HG03354 (cell line): ENCODE results near the gene BCAS3.

Source experiments
- ATAC-seq: cut with Tn5 transposase; IDR thresholded peaks from one replicate; pipeline ENCODE4 v1.9.1; 2021; ENCODE audit warnings: mild to moderate bottlenecking; ENCODE audit not compliant: unreplicated experiment, poor library complexity, severe bottlenecking

The BCAS3 gene

DNA sequence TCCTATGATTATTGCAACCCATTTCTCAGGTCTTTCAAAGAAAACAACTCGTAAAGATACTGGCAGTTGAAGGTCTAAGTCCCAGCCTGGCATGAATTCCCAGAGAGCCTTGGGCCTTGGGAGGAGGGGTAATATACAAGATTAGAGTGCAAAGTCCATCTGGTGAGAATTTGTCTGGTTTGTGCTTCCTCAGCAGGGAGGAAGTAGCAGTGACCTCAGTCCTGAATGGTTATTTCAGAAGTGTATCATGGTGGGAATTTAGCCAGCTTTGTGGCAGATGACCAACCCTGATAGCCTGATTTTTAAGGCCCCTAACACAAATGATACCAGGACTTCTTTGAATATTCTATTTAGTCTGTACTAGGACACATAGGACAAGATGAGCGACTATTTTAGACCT is 570.7 kb downstream of the BCAS3 start:
- ATAC-seq = no peak

DNA sequence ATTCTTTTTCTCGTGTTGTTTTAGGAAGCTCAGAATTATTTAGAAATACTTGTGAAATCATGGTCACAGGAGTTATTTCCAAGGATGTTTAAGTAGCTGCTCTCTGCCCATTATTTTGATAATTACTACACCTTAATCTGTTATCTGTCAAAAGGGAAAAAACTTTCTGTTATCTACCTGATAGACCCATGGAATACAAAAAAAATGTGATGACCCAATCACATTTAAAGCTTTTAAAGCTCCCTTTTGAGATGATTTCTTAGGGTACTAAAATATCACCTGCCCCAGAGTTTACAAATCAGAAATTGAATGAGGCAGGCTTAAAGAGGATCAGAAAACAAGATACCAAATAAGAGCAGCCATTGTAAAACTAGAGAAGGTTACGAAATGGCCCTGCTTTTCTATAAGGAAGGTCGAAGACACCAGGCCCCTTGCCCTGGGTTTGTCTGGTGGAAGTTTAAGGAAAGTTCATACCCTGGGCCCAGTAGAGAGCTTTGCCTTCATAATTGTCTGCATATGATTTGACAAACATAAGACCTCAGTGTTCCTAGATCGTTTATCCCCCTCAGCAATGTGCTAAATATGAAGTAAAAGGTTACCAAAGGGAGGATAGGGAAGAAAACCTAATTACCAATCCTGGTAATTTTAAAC is 572.1 kb downstream of the BCAS3 start:
- ATAC-seq = no peak

DNA sequence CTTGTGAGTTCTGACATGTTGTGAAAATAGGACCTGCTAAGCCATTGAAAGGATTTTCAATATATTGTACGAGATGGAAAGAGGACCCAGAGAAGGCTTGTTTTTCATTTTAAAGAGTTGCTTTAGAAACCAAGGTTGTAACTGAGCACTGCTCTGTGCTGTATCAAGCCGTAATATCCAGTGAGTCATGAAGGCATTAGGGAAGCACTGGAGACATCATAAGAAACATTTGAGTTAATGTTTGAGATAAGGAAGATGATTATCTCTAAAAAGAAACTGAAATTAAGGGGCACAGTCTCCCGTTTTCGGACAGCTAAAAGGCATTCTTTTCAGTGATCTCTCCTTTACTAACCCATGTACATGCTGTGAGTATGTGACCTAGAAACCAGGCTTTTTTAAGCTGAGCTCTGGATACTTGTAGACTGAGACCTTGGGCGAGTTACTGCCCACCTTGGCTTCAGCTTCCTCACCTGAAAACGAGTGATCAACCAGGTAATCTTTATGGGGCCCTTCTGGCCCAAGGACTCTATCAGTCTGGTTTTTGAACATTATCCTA is 572.8 kb downstream of the BCAS3 start:
- ATAC-seq = no peak

DNA sequence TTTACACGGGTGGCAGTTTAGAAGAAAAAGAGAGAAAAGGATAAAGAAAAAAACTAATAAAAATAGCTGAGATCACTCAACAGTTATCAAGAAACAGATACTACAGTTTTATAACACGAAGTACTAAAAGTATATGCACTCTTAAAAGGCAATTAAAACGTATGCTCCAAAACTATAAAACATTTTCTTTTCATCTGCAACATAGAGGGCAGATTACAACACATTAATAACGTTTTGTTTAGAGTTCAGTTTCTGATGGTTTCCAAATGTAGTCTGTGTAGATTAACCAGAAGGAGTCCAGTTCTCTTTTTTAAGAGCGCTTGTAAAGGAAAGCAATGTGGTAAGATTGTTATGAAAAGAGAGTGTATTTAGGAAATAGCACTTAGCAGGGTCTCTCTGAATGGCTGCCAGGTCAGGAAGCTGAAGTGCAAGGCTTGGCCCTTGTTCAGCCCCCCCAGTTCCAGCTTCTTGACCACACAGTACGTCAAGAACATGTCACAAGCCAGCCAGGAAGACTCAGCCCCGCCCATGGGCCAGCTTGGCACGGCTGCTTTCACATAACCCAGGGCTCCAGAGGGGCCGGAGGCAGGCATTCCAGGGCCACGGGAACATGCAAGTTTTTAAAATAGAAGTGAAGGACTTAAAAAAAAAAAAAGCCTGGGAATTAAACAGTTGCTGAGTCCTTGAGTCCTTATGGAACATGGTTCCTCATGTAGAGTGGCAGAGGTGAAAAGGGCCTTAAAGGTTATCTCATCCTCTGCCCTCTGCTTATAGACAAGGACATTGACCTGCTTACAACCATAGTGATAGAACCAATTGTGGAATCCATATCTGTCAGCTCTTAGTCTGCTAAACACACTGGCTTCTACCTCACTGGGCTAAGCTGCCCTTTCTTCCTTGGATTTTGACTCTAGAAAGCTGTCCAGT is 574.6 kb downstream of the BCAS3 start:
- ATAC-seq = no peak

DNA sequence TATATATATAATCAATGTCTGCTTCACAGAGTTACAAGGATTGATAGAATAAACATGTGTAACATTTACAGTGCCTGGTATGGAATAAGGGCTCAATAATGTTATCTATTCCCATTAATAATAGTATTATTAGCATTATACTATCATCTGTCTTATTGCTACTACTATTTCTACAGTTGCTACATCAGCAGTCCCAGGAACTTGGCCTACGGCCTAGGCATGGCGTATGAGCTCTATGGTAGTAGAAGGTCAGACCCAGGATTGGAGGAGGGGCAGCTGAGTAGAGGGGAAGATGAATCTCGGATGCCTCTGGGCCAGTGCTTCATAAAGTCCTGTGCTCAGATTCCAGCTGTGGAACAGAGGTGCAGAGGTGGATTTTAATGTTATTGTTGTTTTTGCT is 575.7 kb downstream of the BCAS3 start:
- ATAC-seq = no peak

DNA sequence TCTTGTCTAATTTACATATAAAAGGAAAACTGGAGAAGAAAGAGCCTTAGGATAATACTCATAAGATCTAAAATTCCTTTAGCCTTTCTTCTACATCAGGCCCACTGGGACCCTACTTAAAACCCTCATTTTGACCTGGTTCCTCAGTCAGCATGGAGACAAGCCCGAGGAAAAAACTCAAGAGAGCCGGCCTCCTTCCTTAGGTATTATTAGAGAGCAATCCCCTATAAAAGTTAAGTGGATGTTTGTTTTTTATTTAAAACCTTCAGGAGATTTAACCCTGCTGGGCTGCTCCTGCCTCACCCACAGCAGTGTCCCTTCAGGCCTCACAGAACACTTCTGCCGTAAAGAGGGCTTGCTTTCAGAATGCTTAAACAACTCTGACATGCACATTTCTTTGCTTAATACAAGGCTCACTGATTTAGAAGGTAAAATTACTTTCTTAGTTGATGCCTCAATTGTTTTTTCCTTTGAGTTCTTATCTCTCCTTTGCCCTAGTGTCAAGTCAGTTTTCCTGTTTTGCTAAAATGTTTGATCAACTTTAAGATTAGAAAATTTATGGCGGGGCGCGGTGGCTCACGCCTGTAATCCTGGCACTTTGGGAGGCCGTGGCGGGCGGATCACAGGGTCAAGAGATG is 576.4 kb downstream of the BCAS3 start:
- no peak for ATAC-seq

DNA sequence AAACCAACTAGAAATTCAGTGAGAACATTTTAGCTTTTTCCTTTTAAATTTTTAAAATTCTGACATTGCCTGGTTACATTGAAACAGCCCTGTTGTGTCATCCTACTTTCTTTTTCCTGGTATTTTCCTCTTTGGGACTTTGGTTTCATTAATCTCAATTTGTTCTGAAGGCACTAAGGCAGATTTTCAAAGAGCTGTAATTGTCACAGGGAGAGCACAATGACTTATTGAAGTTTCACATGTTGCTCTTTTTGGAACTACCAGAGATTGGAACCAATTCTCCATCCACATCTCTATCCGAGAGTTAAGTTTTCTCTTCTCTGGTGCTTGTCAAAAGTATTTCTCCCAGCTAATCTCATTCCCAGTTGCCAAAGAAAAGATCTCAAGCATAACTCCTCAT is 577.3 kb downstream of the BCAS3 start:
- ATAC-seq = no peak

DNA sequence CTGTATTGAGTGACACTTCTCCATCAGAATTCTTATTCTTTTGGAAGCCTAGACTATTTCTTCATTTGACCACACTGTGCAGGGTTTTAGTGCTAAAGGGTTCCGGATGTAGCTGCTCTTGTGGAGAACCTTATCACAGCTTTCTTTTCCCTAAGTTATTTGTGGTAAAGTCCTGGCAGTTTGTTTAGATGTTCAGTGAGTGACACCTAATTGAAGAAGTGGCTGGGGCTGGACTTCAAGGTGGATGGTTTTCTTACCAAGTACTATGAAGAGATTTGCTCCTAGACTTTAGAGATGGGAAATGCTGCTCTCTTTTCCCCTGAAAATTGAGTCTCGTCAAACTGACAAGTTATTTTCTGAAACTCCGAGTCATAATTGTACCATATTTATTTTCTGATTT is 578.0 kb downstream of the BCAS3 start:
- no peak for ATAC-seq

DNA sequence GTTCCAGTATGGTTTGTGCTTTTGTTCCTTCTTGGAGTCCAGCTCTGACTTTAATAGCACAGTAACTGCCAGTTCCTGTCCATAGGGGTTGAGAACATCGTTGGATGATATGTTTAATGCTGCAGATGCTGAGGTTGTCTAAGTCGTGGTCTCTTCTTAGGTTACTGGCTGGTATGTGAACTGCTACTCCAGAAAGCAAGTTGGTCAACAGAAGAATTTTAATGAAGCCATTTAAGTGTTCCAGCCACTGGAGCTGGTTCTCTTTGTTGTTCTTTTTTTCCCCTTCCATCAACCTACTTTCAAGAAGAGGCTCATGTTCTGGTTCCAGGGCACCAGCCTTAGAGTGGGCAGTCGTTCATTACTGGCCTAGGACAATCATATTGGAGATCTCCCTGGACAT is 581.7 kb downstream of the BCAS3 start:
- no peak for ATAC-seq

DNA sequence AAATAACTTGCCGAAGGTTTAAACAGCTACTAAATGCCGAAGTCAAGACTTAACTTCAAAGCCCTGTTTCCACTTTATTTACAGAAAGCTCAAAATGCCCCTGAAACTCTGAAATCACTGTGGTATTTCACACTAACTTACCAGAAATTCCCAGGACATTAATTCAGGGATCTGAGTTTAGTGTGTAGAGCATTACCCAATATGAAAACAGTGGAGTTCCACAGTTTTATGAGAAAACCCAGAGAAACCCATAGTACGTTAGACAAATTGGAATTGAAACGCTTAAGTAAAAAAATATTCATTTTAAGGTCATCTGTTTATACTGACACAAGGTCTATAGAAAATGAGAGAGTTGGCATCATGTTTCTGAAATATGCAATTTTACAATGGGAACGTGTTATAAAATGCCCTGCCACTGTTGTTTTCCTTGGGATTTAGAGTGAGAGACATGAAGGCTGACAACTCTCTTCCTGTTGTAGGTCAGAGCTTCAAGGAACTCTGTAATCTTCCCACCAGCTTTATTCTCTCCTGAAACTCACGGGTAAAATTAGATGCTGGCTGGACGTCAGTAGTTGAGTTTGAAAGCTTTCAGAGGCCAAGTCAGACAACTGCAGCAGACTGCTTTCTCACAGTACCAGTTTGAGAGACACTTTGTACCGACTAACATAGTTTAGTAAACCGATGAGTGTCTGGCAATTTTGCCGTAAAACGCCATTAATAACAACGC is 582.6 kb downstream of the BCAS3 start:
- no peak for ATAC-seq

DNA sequence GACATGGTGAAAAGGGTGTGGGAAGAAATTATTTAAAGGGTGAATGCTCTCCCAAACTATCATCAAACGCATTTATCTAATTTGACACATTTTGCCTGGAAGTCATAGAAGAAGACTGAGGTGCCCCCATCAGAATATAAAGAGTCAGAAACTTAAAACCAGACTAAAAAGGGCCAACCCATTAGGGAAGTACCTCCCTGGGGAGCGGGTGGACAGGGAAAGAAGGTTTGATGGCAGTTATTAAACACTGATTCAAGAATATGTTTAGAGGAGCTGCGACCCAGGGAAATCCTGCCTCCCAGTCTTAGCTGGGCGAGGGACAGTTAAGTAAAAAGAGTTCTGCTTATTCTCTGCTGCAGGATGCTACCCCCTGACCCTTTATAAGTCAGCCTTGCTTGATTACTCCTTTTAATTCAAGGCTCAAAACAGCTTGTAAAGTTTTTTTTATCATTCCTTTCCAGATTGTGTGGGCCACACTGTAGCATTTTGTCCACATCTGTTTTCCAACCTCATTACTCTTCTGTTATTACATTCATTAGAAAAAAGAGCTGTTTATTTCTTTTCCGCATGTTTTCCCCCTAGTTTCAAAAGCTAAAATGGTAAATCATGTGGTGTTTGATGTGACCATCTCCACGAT is 583.5 kb downstream of the BCAS3 start:
- ATAC-seq = no peak

DNA sequence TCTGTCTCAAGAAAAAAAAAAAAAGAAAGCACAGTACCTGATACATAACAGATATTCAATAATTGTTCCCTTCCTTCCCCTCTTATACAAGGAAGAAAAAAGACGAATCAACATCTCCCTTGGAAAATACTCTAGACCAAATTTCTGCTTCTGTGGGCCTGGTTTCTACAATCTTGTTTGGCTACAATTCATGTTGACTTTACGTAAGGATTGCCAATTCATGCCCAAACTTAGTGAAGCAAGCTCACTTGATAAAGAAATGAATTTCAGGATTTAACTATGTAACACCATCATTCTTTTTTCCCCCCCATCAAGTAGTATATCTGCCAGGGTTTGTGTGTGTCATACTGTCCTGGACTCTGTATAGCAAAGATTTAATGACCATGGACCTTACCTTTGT is 587.7 kb downstream of the BCAS3 start:
- ATAC-seq = no peak

DNA sequence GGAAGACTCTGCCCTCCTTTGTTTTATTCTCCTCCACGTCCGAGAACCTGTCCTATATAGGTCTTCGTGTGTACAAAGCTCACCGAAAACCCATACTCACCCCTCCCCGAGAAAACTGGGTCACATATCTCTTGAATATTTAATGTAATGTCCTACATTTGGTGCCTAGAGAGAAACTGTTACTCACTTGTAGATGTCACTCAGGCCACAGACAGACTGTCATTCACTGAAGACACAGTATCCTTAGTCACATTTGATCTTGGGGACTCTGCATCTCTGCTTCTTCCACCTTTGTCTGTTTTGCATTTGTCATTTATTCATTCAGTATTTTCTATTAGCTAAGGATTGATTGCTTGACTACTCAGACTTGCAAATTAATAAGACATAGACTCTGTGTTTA is 590.2 kb downstream of the BCAS3 start:
- ATAC-seq = no peak

DNA sequence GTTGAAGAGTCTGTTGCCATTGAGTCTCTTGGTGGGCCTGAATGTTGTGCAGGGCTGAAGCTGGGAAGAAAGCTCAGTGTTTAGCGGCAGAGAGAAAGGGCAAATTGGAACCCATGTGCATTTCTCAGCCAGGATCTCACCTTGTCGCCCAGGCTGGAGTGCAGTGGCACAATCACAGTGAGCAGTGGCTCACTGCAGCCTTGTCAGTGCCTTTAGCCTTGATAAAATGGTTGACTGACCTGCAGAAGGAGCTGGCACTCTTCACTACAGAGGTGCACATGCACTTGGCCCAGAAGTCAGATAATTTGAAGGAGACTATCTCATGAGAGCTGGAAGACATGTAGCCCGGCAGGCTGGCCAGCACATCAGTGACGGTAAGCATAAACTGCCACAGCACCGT is 597.7 kb downstream of the BCAS3 start:
- ATAC-seq = no peak

DNA sequence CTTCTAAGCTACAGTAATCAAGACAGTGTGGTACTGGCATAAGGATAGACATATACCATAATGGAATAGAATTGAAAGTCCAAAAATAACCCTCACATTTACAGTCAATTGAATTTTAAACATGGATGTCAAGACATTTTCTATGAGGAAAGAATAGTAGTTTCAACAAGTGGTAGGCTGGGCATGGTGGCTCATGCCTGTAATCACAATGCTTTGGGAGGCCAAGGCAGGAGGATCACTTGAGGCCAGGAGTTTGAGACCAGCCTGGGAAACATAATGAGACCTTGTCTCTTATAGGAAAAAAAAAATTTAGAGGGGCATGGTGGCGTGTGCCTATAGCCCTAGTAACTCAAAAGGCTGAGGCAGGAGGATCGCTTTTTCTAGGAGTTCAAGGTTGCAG is 599.2 kb downstream of the BCAS3 start:
- no peak for ATAC-seq

DNA sequence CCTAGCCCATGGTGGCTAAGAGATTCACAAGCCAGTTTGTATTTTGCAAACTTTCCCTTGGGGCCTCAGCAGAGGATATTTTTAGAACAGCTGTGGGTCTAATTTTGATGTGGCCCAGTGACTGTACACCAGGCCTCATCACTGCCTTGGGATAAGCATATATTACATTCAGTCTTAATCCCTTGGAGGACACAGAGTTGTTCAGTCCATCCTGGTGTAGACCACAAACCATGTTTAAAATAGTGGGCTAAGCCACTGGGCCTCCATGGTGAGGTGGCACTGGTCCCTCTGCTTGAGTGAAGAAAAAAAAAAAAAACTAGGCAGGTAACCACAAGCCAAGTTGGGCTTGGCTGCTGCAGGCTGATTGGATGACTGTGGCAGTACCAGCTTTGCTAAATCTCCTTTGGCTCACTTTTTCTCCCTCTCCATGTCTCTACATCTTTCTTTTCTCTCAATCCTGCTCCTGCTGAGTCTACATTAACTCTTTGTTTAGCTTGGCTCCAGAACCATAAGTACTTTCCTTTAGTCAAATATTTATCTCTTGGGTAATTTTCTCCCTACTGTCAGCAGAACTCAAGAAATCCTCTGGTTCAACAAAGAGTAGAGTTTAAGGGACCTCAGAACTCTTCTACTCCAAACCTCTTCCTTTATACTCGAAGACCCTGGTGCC is 602.0 kb downstream of the BCAS3 start:
- ATAC-seq = no peak

DNA sequence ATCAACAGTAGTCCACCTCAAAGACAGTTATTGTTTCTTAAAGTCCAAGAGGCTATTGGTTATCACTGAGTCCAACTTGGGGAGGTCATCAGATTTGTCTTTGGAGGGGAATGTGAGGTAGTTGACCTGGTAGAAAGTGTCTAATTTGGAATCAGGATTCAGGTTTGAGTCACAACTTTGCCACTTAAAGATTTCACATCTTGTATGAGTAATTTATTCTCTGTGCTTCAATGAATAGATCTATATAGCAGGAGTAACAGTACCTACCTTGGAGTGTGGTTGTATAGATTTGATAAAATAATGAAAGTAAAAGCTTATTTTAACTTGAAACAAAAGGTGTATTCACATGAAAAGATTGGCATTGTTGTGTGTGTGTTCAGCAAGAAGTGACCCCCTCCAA is 602.7 kb downstream of the BCAS3 start:
- ATAC-seq = no peak

DNA sequence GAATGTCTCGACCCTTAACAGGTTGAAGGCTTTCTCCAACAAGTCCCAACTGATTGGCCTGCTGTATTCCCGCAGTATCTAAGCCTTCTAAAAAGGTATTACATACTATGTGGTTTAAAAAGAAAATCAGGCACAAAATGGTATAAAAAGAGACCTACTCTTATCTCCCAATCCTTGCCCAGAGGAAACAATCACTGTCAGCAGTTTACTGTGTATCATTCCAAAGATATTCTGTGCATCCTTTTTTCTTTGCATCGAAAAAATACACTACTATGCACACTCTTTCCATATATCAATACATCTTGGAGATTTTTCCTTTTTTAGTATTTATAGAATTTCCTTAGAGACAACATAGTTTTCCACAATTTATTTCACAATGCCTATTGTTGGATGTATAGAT is 603.2 kb downstream of the BCAS3 start:
- ATAC-seq = no peak

DNA sequence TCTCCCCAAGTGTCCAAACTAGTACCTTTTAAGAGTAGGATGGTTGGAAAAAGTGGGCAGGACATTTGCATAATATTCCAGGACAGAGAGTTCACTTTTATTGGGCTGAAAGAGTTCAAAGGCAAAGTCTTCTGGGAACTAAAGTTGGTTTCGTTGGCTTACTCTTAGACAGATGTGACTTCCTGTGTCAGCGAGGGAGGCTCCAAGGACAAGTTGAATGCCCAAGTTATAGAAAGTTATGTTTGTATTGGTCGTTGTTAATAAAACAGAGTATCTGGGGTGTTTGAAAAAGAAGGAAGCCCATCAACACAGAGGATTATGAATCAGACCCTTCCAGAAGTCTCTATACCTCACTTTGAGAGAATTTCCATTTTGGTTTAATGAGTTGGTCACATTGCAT is 604.7 kb downstream of the BCAS3 start:
- ATAC-seq = no peak
